Brain microvascular endothelial cell (primary cell): ENCODE measurements around the gene SPATC1L.
"Not testable (repeated sequence)": the region's sequence is repeated elsewhere in the genome, so short reads cannot be mapped to it uniquely, and the experiment has no call there.

Experiments
- DNase-seq: peaks from one replicate; pipeline ENCODE4 v3.0.0-alpha.2; 2020
- H3K27ac ChIP-seq: fragments of 250-450 bp; sonication (Bioruptor Pico); 2 replicates; pipeline ENCODE4 v1.5.1; 2020; ENCODE audit warnings: mild to moderate bottlenecking, moderate library complexity
- H3K27me3 ChIP-seq: fragments of 250-450 bp; sonication (Bioruptor Pico); replicated peaks from 2 replicates; pipeline ENCODE4 v1.5.1; 2020; ENCODE audit warnings: mild to moderate bottlenecking
- H3K36me3 ChIP-seq: fragments of 250-450 bp; sonication (Bioruptor Pico); replicated peaks from 2 replicates; pipeline ENCODE4 v1.5.1; 2020; ENCODE audit warnings: mild to moderate bottlenecking
- H3K4me3 ChIP-seq: 2 replicates; pipeline ENCODE4 v1.5.1; 2011; ENCODE audit warnings: low read depth, mild to moderate bottlenecking, control low read depth, low read length, moderate library complexity
- CTCF ChIP-seq: IDR thresholded peaks from 2 replicates; pipeline ENCODE4 v1.5.1; 2011; ENCODE audit warnings: low read depth, mild to moderate bottlenecking, moderate library complexity, low read length, control low read depth, inconsistent platforms; ENCODE audit errors: missing control alignments
- in situ Hi-C: cut with HindIII; loops from 2 replicates; pipeline ENCODE4 v1.10.0; 2017; ENCODE audit warnings: low sequenced_read_pairs, low pct_ligation_motif_present

SPATC1L gene

GRCh38 chr21:46173573-46173972 is 10.7 kb downstream of the SPATC1L start:
- in situ Hi-C loops = no loop called here
- no peaks in the 10 kb centered on the region for H3K27me3 ChIP-seq
- no peaks in the 10 kb centered on the region for H3K36me3 ChIP-seq
- no peak overlapping the region for H3K4me3 ChIP-seq
- TF ChIP-seq CTCF = no peak
- DNase-seq = no peak
- no peak overlapping the region for H3K27ac ChIP-seq

- in situ Hi-C loops = no loop called here
- Histone ChIP-seq H3K27ac (no peak overlapping the region), H3K36me3 (no peaks in the 10 kb centered on the region), H3K27me3 (no peaks in the 10 kb centered on the region), H3K4me3 (no peak overlapping the region)
- no peak for DNase-seq
- TF ChIP-seq CTCF = no peak
Observed at GRCh38 chr21:46172863-46173528, 11.3 kb downstream of the SPATC1L start.

GRCh38 chr21:46171996-46172862 is 12.0 kb downstream of the SPATC1L start:
- in situ Hi-C loops = no loop called here
- Histone ChIP-seq H3K36me3 (no peaks in the 10 kb centered on the region), H3K27ac (no peak overlapping the region), H3K4me3 (no peak overlapping the region), H3K27me3 (no peaks in the 10 kb centered on the region)
- no peak for TF ChIP-seq CTCF
- no peak for DNase-seq

GRCh38 chr21:46171585-46171984 is 12.7 kb downstream of the SPATC1L start:
- TF ChIP-seq CTCF = no peak
- Histone ChIP-seq H3K27me3 (no peaks in the 10 kb centered on the region), H3K4me3 (no peak overlapping the region), H3K36me3 (no peaks in the 10 kb centered on the region), H3K27ac (no peak overlapping the region)
- DNase-seq = no peak
- in situ Hi-C loops = no loop called here

GRCh38 chr21:46170436-46171193 is 13.6 kb downstream of the SPATC1L start:
- H3K4me3 ChIP-seq, H3K27ac ChIP-seq, DNase-seq, H3K27me3 ChIP-seq, in situ Hi-C loops, H3K36me3 ChIP-seq: not testable (repeated sequence)

- in situ Hi-C loops = no loop called here
- Histone ChIP-seq H3K27ac (no peak overlapping the region), H3K4me3 (no peak overlapping the region), H3K36me3 (no peaks in the 10 kb centered on the region), H3K27me3 (no peaks in the 10 kb centered on the region)
- no peak for DNase-seq
- no peak for TF ChIP-seq CTCF
Observed at GRCh38 chr21:46168659-46169386, 15.4 kb downstream of the SPATC1L start.
